HL-60/S4 treated with retinoic acid at 250 ng/mL for 4 days and 3 days (cell line): ENCODE measurements around the gene RNF157.

ENCODE experiments used
- in situ Hi-C: fragments of 300-500 bp; cut with MboI; formaldehyde crosslinking; loops from 2 replicates; pipeline ENCODE4 v1.7.0; 2022; ENCODE audit warnings: low sequenced_read_pairs

The RNF157 gene

DNA sequence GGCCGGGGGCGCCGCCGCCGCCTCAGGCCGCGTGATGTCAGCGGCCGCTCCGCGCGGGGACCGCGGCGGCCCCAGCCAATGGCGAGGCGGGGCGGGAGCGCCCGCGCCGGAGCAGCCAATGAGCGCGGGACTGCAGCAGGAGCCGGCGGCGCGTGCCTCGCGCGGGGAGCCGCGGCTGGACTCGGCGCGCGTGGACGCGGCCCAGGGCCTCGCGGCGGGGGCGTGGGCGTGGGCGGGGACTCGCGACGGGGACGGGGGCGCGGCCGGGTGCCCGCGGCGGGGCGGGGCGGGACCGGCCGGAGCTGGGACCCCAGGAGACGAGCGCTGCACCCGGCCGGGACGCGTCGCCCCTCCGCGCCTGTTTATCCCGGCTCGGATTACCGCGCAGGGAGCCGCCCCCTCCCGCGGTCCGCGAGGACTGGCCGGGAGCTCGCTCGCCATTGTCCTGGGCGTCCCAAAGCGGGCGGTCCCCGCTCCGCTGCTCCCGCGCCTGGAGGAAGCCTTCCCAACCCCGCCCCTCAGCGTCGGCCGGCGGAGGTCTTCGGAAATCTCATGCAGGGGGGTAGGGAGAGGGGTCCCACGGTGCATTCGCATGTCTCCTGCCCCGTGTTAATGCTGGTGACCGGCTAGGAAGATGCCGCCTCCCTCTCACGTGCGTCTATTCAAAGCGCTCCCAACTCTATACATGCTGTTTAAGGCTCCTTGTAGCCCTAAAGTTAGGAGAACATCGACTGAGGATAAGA, at the start of gene RNF157:
RNF157 (minus strand) TSS at position 33 of the 743 bp plus-strand sequence. CDS start 253 bp downstream, outside the sequence.
- in situ Hi-C loops = no loop called here

DNA sequence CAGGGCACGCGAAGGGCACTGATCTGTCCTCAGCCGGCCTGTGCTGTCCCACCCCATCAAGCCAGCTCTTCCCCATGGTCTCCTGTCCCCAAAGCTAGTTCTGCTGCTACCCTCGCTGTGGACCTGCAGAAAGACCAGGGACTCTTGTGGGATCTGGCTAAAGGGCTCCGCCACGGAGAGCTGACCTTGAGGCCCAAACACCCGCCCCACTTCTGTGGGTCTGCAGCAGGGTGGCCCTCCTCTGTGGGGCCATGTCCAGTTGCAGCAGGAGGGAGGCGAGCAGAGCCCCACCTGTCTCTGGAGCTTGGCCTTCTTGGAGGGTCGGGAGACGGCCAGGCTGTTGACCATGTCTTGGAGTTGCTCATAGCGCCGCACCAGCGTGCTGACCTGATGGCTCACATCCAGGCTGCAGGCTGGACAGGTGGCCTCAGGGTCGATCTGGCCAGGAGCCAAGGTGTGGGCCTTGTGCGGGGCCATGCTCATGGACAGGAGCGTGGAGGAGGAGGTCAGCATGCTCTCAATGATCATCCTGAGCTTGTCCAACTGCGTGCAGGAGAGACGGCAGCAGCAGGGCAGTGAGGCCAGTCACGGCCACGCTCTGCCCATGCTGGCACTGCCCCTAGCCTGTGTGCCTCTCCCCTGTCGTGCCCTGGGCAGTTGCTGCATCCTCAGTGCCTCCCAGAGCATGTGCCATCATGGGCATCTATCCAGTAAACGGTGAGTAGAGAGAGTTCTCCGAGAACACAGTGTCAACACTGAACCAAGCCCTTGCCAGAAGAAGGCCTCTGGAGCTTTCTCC, 41.5 kb upstream of the RNF157 start:
- in situ Hi-C loops = loop anchor here (5.0 to 25.0 kb wide), 3 partner anchors 164 to 519 kb away; partner anchors contain the start of genes GALK1 and MRPL38

DNA sequence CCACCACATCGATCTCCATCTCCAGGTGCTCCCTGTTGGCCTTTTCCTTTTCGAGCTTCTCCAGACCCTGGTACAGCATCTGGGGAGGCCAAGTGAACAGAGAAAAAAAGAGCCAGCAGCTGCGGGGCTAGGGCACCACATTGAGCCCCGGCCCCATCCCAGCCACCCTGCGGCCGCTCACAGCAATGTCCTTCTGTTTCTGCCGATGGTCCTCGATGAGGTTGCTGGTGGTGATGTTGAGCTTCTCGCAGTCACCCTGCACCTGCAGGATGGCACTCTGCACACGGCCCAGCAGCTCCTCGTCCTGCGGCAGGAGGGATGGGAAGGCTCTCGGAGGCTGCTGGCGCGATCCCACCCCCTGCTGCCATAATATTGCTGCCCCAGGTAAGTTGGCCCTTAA, 40.4 kb upstream of the RNF157 start:
- in situ Hi-C loops = loop anchor here (5.0 to 25.0 kb wide), 3 partner anchors 163 to 518 kb away; partner anchors contain the start of genes GALK1 and MRPL38

DNA sequence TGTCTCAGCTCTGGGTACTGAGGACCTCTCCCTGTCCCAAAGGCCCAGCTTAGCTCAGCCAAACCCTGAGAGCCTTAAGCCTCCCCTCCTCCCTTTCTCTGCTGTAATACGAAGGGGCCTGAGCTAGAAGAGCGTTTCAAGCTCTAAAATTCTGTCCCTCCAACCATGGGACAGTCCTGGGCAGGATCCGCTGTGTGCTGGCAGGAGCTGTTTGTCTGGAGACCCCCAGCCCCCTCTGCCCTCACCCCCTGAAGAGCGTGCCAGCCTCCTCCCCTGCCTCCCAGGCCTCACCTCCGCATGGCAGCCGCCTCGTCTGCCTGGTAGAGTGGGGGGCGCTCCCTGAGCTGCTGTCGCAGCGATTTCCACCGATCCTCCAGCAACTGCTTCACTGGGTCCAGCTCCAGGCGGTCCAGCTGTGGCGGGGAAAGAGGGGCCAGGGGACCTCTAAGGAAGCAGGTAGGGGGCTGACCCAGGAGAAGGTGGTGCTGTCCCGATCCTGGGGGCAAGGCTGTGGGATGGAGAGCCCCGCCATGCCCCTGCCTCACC, 39.5 kb upstream of the RNF157 start:
- in situ Hi-C loops = loop anchor here (5.0 to 25.0 kb wide), 3 partner anchors 163 to 518 kb away; partner anchors contain the start of genes GALK1 and MRPL38

DNA sequence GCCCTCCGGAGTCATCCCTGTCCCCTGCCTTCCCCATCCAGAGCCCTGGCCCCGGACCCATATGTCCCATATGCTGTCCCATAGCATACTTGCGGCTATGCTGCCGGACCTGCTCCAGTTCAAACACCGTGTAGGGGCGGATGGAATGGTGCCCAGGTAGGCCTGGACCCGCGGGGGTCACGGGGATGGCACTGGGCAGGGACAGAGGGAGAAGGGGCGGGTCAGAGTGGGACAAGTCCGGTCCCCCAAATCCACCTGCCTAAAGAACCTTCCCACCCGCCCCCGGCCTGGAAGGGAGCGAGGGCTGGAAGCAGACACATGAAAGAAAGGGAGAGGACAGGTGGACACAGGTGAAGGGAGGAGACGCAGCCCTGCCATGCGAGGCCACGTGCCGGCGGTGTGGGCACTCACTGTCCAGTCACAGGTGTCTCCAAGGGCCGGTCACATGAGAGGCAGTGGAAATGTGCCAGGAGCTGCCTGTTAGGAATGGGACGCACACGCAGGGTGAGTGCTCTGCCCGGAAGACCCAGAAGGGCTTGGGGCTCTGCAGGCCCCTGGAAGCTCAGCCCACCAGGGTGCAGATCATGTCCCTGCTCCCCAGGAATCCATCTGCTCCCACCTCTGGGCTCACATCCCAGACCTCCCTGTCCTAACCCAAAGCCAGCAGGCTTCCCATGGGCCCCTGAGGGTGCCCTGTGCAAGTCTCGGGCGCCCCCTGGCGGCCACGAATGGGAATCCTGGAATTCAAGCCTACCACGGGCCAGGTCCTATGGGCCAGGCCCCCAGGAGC, 38.9 kb upstream of the RNF157 start:
- in situ Hi-C loops = loop anchor here (25.0 kb wide), 2 partner anchors 367 to 517 kb away; partner anchors contain the start of genes GALK1 and MRPL38

DNA sequence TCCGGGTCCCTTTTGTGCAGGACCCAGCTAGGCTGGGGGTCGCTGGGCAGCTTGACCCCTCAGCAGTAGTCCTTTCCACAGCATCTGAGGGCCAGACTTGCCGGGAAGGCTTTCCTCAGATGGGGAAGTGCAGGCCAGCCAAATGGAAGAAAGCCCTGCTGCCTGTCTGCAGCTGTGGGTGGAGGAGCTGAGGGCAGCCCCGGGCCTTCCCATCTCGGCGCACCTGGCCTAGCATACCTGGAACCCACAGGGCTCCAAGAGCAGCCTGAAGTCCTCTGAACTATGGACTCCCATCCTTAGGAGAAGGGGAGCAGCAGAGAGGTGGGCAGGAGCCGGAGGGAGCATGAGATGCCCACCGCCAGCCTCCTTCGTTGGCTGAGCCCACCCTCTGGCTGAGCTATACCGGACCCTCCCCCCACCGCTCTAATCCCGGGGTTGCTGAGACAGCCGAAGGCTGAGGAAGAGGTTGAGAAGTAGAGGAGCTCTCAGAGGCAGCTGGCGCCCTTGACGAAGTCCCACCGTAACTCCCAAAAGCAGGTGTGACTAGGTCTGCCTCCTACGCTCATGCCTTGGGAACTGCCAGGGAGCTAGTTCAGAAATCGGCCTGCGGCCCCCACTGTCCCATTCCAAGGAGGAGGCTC, 38.1 kb upstream of the RNF157 start:
- in situ Hi-C loops = loop anchor here (25.0 kb wide), 2 partner anchors 366 to 516 kb away; partner anchors contain the start of genes GALK1 and MRPL38

DNA sequence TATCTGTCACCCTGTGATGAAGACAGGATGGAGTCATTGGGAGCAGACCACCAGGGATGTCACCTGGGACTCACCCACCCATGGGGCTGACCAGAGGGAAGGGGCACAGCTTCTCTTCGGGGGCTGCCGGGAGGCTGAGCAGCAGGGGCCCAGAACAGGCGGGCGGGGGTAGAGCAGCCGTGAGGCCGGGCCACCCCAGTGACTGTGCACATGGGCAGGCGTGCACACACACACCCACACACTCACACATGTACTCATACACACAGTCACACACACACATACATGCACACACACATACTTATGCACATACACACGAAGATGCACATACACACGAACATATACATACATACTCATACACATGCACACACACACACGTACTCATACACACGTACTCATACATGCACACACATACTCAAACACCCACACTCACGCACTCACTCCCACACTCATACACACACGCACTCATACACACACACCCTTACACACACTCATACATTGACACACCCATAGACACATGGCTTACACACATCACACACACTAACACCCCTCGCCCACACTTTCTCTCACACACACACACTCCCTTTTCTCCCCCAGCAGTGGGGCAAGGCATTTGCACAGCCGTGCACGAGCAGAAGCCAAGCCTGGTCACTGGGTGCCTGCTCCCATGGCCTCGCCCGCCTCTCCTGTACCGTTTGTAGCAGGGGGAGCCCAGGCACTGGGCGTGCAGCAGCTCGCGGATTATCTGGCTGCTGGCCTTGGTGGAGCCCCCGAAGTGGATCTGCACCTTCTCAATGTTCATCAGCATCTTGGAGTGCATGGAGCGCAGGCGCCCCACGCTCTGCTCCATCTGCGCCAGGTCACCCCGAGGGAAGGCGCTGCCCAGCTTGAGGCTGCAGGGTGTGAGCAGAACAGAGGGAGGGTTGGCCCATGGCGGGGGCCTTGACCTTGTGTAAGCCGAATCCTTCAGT, 37.3 kb upstream of the RNF157 start:
- in situ Hi-C loops = loop anchor here (25.0 kb wide), 2 partner anchors 365 to 515 kb away; partner anchors contain the start of genes GALK1 and MRPL38

DNA sequence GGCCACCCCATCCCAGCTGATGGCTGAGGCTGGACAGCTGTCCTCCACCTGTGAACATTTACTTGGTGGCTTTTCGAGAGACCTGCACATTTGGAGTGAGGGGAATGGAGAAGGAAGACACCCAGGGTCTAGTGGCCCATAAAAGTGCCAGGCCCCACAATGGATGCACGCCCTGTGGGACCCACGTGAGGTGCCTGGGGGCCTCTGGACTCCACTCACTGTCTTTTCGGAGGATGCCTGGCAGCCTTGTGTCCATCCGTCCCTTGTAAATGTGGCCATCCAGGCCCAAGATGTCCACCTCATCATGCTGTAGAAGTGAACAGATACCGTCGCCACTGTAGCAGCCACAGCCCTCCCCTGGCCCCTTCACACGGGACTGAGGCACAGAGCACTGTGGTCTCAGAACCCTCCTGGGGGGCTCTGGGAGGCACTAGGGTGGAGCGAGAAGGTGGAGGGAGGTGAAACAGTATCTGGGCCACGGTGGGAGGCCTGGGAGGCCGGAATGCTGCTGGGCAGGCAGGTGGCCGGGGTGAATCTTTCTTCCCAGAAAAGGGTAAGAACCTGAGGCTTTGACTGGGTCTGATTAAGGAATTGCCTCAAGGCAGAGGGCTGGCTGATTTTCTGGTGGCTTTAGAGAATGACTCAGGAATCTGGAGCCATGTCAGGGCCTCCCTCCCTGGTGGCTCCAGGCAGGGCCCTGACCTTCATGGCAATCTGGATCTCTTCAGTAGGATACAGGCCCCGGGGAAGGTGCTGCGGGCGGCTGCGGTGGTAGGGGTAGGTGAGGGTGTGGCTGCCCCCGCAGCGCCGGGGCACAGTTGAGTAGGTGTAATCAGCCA, 36.4 kb upstream of the RNF157 start:
- in situ Hi-C loops = loop anchor here (25.0 kb wide), 2 partner anchors 364 to 514 kb away; partner anchors contain the start of genes GALK1 and MRPL38

DNA sequence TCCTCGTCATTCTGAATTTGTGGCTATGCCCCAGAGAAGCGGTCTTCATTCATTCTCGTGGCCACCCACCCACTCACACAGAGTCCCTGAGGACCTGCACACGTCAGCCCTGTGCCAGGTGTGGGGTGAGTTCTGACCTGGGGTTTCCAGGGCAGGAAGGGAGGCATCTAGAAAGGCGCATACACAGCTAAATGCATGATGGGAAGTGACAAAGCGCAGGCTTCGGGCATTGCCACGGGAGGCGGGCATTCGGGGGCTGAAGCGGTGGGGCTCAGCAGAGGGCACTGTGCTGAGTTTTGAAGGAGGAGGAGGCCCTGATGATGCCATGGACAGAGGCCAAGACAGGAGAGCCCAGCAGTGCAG, 35.8 kb upstream of the RNF157 start:
- in situ Hi-C loops = loop anchor here (25.0 kb wide), 2 partner anchors 364 to 514 kb away; partner anchors contain the start of genes GALK1 and MRPL38

DNA sequence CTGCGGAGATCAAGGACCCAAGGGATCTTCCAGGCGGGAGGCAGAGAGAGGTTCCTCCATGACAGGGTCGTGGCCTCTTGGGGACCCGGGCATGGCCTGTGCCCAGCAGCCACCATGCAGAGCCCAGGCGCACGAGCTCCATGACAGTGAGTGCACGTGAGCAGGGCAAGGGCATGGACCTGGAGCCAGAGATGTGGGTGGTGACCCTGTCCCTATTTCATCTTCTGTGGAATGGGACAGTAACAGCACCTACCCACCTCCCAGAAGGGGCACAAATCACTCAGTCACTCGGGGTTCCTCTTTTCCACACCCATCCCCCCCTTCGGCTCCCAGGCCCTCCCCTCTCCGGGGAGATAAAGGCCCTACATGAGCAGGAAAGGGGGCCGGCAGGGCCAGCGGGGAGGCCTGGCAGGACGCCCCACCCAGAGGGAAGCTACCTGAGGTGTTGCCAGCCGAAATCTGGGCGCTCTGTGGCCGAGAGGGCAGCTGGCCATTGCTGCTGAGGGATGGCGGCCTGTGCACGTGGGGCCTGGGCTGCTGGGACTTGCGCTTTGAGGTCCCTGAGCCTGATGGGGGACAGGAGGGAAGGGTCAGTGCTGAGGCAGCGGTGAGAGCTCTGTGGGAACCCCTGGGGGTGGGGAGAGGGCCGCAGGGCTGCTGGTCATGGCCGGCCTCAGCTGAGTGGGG, 35.2 kb upstream of the RNF157 start:
- in situ Hi-C loops = loop anchor here (25.0 kb wide), 2 partner anchors 363 to 513 kb away; partner anchors contain the start of genes GALK1 and MRPL38

DNA sequence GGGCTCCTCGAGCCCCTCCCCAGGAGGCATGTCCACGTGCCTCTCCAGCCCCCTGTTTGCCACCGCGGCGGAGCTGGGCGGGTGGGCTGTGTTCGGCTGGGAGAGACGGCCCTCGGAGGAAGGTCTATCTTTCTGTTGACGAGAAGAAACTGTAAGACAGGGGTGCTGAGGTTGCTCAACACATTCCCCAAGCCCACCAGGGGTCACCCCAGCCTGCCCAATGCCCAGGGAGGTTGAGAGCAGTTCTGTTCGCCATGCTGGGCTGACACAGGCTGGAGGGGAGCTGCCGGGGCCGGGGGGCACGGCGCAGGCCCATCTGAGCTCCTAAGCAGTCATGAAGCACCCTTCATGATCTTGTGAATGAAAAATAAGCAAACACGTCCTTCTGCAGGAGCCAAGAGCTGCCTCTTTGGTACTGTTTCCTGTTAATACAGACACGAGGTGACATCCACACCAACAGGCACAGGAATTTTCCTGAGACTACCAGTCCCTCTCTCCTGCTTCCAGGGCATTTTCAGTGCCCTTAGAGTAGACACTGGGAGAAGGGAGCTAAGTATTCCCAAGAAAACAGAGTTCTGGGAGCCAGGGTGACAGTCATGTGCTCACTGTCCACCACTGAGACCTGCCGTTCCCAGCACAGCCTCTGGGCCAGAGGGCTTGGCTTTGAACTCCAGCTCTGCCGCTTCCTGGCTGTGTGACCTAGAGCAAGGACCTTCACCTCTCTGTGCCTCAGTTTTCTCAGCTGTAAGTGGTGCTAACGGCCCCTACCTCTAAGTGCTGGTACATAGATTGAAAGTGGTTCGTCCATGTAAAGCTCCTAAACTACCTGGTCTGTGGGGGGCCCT, 34.0 kb upstream of the RNF157 start:
- in situ Hi-C loops = no loop called here

DNA sequence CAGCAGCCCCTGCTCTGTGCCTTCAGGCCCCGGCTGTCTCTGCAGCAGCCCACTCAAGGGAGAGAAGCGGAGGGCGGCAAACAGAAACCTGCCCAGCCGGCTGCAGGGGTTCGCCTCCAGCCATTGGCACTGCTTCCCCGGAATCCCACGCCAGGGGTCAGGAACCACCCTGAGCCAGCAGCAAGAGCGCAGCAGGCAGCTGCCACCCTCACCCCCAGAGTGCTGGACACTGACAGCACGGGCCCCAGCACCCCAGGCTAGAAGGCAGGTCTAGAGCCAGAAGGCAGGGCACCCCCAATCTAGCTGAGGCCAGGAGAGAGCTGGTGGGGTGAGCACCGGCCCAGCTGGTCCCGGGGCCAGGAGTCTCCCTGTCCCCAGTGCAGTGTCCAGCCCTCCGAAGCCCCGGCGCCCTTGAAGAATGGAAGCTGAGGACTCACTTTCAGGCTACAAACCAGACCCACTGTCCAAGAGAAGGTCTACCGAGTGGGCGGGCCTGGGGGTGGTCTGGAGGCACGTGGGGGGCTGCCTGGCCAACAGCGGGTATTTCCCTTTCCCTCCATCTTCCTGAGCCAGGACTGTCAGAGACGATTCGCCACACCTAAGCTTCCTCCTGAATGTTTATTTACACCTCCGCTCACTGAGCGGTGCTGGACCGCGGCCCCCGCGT, 33.3 kb upstream of the RNF157 start:
- in situ Hi-C loops = no loop called here

DNA sequence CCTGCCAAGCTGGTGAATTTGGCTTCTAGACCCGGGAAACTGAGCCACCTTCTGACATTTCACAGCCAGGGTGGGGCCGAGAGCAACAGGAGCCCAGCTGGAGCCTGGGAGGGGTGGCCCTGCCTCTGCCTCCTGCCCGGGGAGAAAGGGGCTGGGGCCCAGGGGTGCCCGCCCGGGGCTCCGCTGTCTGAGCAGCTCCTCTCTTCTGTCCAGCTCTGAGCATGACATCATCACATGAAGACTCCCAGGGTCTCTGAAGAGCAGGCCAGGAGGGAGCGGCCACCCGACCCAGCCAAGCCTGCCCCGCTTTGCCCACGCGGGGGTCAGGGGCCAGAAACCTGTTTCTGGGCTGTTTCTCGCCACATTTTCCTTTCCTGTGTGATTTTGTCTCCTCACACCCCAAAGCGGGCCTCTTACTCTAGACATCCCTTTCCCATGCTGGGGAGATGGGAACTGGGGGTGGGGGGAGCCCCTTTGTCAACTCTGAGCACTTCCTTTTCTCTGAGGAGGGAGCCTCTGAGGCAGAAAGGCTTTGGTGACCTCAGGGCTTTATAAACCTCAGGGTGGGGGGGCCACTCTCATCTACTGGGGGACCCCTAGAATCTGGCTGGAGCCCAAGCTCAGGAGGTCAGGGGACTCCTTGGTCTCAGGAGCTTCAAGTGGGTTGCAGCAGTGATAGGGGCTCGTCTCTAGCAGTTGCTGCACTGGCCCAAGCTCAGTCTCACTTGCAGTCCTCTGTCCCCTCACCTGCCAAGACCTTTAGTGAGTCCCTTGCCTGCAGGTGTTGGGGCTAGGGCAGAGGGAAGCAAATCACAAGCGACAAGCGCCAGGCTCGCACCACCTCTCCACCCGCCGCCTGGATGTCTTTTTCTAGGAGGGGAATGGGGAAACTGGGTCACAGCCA, 32.5 kb upstream of the RNF157 start:
- in situ Hi-C loops = no loop called here

DNA sequence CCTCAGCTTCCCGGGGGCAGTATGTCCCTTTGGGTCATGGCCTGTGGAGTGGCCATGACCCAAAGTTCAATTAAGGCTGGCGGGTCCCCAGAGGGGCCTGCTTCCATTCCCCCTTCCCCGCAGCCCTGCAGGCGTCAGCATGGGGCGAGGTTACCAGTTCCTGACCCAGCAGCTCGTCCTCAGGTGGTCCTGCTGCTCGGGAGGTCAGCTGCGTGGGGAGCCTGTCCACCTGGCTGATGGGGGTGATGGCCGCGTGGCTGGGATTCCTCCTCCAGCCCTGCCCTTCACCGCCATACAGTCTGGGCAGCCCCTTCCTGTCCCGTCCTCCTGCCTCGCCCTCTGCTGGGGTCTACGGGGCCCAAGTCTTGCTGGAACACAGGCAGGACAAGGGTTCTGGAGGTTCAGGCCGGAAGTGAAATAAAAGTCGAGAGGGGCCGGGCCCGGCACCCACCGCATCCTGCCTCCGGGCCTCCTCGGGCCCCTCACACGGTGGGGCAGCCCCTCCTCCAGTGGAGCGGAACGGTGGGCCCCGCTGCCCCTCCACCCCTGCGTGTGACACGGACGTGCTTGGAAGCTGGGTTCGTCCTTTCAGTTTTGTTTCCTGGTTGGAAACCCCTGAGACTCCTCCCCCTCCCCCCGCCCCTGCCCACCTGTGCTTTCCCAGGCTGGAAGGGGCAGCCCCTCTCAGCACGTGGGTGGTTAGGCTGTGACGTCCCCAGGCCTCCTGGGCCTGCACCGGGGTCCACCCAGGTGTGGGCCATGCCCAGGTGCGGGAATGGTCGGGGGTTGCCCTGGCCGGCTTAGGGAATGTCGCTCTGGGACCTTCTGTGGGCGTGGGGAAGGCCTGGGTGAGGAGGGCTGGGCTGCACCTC, 31.6 kb upstream of the RNF157 start:
- in situ Hi-C loops = no loop called here
